ENCODE results near the gene DMD.

Gene DMD

DNA sequence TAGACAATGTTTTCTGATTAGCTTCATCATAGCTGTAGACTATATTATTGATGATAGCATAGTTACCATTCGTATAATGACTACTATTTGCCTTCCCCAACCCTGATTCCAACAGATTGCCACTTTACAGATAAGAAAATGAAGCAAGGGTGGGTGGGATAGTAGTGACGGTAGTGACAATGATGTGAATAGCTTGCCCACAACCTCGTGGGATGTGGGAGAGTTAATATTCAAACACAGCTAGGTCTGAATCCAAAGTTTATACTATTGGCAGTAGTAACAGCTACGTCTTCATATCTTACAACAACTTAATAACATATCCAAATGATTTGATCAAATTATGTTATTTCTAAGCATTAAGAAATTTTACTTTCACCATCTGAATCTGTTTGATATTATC lies 1372.7 kb downstream of the DMD start:
- TF ChIP-seq, protein P1, sequence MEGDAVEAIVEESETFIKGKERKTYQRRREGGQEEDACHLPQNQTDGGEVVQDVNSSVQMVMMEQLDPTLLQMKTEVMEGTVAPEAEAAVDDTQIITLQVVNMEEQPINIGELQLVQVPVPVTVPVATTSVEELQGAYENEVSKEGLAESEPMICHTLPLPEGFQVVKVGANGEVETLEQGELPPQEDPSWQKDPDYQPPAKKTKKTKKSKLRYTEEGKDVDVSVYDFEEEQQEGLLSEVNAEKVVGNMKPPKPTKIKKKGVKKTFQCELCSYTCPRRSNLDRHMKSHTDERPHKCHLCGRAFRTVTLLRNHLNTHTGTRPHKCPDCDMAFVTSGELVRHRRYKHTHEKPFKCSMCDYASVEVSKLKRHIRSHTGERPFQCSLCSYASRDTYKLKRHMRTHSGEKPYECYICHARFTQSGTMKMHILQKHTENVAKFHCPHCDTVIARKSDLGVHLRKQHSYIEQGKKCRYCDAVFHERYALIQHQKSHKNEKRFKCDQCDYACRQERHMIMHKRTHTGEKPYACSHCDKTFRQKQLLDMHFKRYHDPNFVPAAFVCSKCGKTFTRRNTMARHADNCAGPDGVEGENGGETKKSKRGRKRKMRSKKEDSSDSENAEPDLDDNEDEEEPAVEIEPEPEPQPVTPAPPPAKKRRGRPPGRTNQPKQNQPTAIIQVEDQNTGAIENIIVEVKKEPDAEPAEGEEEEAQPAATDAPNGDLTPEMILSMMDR (IDR thresholded peaks at IDR 0.05; ENCODE audit: low read depth, low read length) = no peak
- H3K4me3 ChIP-seq (ENCODE audit: low read depth, low read length) = no peak overlapping the region

DNA sequence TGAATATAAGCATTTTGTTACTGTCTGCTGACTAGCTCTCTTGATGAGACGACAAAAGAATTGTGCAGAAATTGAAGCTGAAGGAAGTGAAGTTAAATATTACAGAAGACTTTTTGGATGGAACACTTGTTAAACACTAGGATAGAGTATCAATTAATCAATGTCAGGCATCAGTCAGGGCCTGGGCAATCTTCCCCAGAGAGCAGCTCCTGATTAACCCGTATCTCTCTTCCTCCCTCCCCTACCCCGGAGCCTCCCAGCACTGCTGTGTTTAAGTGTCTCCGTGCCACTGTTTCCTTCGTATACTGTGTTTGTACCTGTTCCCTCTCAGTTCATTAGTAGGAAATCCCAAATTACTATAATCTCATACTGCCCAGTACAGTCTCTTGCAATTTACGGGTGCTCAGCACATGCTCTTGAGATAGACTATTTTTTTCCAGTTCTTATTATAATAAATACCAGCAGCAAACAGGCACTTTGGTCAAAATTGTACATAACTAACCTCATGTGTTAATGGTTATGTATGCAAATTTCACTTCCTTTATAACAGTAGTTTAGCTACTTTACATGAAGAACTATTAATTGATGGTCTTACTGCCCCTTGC lies 1373.8 kb downstream of the DMD start:
- H3K4me3 ChIP-seq (ENCODE audit: low read depth, low read length) = no peak overlapping the region

DNA sequence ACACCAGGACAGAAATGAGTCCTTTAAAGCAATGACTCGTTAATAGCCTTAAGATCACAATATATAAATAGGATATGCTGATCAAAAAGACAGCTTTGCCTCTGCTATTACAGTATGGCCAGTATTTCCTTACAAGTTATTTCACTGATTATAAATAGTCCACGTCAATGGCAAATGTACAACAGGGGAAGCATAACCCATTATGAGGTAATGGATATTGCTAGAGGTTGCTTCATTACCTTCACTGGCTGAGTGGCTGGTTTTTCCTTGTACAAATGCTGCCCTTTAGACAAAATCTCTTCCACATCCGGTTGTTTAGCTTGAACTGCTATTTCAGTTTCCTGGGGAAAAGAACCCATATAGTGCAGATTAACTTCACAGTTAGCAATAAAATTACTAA lies 1374.9 kb downstream of the DMD start:
- TF ChIP-seq, protein P1 (IDR thresholded peaks at IDR 0.05; ENCODE audit: low read depth, low read length) = no peak
- H3K4me3 ChIP-seq (ENCODE audit: low read depth, low read length) = no peak overlapping the region

More for the DNA sequence above, 1373.8 kb downstream of the DMD start:
- TF ChIP-seq, protein P1 (IDR thresholded peaks at IDR 0.05; ENCODE audit: low read depth, low read length) = no peak

DNA sequence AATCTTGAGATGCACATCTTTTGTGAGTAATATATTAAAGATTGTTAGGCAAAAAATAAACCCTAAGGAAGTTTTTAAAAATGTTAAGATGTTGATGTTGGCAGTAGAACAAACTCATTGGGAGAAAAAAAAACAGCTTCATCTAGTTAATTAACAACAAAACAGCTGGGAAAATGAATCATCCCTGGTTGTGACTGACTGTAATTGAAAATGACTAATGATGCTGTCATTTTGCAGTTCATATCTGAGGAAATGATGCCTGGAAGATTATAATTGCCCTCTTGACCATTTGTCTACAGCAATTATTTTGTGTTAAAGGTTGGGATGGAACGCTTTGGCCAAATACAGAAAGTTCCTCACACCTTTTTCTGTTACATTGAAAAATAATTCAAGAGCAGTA lies 1379.1 kb downstream of the DMD start:
- TF ChIP-seq, protein P1 (IDR thresholded peaks at IDR 0.05; ENCODE audit: low read depth, low read length) = no peak
- no peak overlapping the region for H3K4me3 ChIP-seq (ENCODE audit: low read depth, low read length)

DNA sequence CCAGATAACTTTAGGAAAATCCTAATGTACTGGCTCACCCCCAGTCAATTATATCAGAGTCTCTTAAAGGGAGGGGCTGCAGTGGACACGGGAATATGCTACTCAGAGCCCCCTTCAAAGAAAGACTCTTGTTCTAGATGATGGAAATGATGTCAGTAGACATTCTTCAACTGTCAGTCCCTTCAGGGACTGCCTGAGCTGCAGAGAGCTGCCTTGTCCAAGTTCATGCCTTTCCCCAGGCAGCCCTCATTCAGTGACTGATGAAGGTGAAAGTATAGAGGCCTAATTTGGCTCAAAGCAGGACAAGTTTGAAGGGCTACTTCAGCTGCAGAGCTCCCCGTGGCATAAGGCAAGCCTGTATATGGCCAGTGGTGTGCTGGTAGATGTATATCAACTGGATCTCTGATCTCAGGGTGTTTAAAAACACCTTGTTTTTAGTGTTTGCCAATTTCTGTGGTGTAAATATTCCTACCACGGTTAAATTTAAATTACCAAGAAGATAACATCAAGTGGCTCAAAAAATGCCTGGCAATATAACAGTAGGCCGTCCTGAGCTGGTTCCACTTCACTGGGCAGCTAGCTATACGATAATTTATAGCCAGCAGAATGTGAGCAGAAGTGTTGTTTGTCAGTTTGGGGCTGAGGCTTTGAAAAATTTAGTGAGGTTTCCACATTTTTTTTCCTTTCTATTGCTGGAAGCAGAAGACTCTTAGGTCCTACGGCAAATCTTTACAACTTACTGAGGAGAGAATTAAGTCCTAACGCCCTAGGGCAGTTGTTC lies 1390.7 kb downstream of the DMD start:
- TF ChIP-seq, protein P1 (IDR thresholded peaks at IDR 0.05; ENCODE audit: low read depth, low read length) = no peak
- H3K4me3 ChIP-seq (ENCODE audit: low read depth, low read length) = no peak overlapping the region

DNA sequence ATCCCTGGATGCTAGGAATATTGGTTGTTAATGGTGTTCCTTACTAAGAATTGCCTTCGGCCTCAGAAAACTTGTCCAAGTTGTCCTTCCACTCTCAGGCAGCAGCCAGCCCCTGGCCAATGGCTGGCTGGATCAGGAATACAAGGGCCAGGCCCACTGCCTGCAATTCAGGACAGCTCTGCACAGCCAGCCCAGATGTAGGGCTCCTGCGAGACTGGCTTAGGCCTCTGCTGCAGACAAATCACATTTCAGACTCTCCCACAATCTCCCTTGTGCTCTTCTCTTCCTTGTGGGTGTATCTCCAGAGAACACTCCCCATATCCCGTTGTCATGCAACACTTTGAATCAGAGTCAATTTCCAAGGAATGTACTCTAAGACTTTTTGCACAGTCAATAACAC lies 1391.9 kb downstream of the DMD start:
- H3K4me3 ChIP-seq (ENCODE audit: low read depth, low read length) = no peak overlapping the region
- TF ChIP-seq, protein P1 (IDR thresholded peaks at IDR 0.05; ENCODE audit: low read depth, low read length) = no peak

DNA sequence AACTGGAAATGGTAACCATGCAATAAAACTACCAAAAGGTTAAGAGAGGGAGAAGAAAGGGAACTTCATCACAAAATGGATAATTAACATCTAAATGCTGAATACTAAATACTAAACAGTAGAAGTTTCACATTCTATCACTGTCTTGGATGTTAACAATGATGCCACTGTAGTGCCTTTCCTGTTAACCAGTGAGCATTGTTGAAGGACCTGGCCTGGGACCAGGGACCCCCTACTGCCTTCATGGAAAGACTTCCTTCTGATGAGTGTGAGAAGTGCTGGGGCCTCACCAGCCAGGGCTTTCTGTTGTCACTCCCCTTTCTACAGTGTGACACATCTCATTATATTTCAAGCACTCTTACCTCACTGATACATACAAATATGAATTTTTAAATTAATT lies 1400.2 kb downstream of the DMD start:
- no peak overlapping the region for H3K4me3 ChIP-seq (ENCODE audit: low read depth, low read length)
- TF ChIP-seq, protein P1 (IDR thresholded peaks at IDR 0.05; ENCODE audit: low read depth, low read length) = no peak

Measured in WI38 (cell line).